HL-60 (cell line): ENCODE data around the gene IL4.

Experiments used
- DNase-seq, 2 experiments: peaks; one replicate each; pipeline ENCODE4 v3.0.0-alpha.2; 2010 to 2020; ENCODE audit warnings: low read depth in 1 of 2, low spot score in 1 of 2
- H3K27ac ChIP-seq: fragments of 250-450 bp; sonication (Bioruptor Pico); replicated peaks from 2 replicates; pipeline ENCODE4 v1.5.1; 2020; ENCODE audit warnings: mild to moderate bottlenecking, moderate library complexity
- H3K27me3 ChIP-seq: fragments of 250-450 bp; sonication (Bioruptor Pico); 2 replicates; pipeline ENCODE4 v1.5.1; 2021; ENCODE audit warnings: mild to moderate bottlenecking, moderate library complexity; ENCODE audit not compliant: insufficient read depth, poor library complexity, severe bottlenecking
- H3K4me3 ChIP-seq: replicated peaks from 2 replicates; pipeline ENCODE4 v1.5.1; 2011; ENCODE audit warnings: mild to moderate bottlenecking, control low read depth, low read length; ENCODE audit not compliant: insufficient read depth
- GABPA ChIP-seq: IDR thresholded peaks from 2 replicates; pipeline ENCODE4 v1.6.1; 2012; ENCODE audit warnings: low read depth
- POLR2AphosphoS5 ChIP-seq: IDR thresholded peaks from 2 replicates; pipeline ENCODE4 v1.6.1; 2012; ENCODE audit warnings: low read depth
- REST ChIP-seq: IDR thresholded peaks from 2 replicates; pipeline ENCODE4 v1.6.1; 2012; ENCODE audit warnings: low read depth; ENCODE audit not compliant: insufficient replicate concordance
- SPI1 ChIP-seq: IDR thresholded peaks from 2 replicates; pipeline ENCODE4 v1.6.1; 2012; ENCODE audit warnings: low read depth, mild to moderate bottlenecking, borderline replicate concordance
- TF ChIP-seq, protein P1 (sequence below): IDR thresholded peaks from one replicate; pipeline ENCODE4 v1.5.1; 2011; ENCODE audit warnings: low read length, control low read depth, inconsistent platforms; ENCODE audit not compliant: insufficient read depth

IL4 gene

DNA sequence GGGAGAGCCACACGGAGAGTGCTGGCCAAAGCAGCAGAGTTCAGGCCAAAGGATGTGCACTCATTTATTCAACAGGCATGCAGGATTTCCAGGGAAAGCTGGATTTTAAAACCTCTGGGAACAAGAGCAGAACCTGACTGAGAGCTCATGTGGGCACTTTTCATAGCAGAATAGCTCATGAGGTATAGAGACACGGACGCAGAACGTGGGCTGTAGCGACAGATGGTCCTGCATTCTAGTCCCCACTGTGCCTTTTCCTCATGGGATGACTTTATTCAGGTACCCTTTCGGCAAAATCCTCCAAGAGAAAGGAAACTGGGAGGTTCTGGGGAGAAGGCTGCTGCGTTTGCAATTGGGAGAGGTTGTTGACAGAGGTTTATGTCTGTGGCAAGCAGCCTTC, 5.4 kb downstream of the IL4 start:
- DNase-seq: no peak
- Histone ChIP-seq H3K27me3 (no peaks in the 10 kb centered on the region), H3K4me3 (no peak overlapping the region), H3K27ac (no peak overlapping the region)
- TF ChIP-seq SPI1 (no peak), POLR2AphosphoS5 (no peak), REST (no peak), GABPA (no peak)
- TF ChIP-seq, protein P1, sequence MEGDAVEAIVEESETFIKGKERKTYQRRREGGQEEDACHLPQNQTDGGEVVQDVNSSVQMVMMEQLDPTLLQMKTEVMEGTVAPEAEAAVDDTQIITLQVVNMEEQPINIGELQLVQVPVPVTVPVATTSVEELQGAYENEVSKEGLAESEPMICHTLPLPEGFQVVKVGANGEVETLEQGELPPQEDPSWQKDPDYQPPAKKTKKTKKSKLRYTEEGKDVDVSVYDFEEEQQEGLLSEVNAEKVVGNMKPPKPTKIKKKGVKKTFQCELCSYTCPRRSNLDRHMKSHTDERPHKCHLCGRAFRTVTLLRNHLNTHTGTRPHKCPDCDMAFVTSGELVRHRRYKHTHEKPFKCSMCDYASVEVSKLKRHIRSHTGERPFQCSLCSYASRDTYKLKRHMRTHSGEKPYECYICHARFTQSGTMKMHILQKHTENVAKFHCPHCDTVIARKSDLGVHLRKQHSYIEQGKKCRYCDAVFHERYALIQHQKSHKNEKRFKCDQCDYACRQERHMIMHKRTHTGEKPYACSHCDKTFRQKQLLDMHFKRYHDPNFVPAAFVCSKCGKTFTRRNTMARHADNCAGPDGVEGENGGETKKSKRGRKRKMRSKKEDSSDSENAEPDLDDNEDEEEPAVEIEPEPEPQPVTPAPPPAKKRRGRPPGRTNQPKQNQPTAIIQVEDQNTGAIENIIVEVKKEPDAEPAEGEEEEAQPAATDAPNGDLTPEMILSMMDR: no peak

DNA sequence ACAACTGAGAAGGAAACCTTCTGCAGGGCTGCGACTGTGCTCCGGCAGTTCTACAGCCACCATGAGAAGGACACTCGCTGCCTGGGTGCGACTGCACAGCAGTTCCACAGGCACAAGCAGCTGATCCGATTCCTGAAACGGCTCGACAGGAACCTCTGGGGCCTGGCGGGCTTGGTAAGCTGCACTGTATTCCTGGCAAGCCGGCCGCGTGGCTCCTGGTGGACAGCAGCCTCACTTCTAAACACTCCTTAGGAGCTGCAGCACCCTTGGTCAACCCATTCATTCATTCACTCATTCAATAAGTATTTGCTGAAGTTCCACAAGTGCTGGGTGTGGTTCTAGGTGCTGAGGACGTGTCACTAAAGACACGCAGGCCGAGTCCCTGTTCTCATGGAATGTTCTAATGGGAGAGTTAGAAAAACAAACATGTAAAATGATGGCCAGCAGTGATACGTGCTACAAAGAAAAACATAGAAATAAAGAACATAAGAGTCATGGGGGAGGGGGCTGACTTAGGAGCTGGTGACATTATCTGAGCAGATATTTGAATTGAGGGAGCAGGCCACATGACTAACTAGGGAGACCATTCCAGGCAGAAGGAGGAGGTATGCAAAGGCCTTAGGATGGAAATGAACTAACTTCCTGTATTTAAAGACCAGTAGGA, 6.1 kb downstream of the IL4 start:
- H3K4me3 ChIP-seq: no peak overlapping the region
- H3K27me3 ChIP-seq: no peaks in the 10 kb centered on the region
- no peak for DNase-seq
- H3K27ac ChIP-seq: no peak overlapping the region
- TF ChIP-seq SPI1 (no peak), GABPA (no peak), POLR2AphosphoS5 (no peak), REST (no peak)
- TF ChIP-seq, protein P1: no peak

- no peak for DNase-seq
- Histone ChIP-seq H3K27me3 (no peaks in the 10 kb centered on the region), H3K4me3 (no peak overlapping the region), H3K27ac (no peak overlapping the region)
- TF ChIP-seq GABPA: no peak
- TF ChIP-seq REST: no peak
- no peak for TF ChIP-seq SPI1
- TF ChIP-seq POLR2AphosphoS5: no peak
- TF ChIP-seq, protein P1: no peak
Observed at GRCh38 chr5:132680780-132681475, 7.1 kb downstream of the IL4 start.
